Measurements from ENCODE around the gene SRSF5.

The SRSF5 gene

DNA sequence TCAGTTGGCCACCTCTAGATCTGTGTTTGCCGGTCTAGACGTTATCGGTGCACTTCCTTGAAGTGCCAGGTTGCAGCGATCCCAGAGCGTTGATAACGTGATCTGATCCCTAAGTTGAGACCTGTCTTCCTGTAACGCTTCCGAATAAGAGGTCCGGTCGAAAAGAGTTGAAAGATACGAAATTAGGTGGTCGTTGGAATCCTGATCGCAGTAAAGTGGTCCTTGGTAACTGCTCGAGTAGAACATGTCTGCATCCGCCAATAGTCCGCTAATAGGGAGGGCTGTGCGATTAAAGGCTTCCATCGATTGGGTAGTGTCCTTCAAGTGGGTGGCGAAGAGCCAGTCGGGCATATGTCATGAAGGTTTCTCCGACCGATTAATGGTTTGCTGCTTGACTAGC is 2.7 kb downstream of the SRSF5 start:
- in situ Hi-C loops (cut with MboI; ENCODE audit: low sequenced_read_pairs, unreplicated experiment): no loop called here

GRCh38 chr14:69770559-69770958 is 3.6 kb downstream of the SRSF5 start:
- in situ Hi-C loops (cut with MboI; ENCODE audit: low sequenced_read_pairs, unreplicated experiment): no loop called here
- TF ChIP-seq, protein P1, sequence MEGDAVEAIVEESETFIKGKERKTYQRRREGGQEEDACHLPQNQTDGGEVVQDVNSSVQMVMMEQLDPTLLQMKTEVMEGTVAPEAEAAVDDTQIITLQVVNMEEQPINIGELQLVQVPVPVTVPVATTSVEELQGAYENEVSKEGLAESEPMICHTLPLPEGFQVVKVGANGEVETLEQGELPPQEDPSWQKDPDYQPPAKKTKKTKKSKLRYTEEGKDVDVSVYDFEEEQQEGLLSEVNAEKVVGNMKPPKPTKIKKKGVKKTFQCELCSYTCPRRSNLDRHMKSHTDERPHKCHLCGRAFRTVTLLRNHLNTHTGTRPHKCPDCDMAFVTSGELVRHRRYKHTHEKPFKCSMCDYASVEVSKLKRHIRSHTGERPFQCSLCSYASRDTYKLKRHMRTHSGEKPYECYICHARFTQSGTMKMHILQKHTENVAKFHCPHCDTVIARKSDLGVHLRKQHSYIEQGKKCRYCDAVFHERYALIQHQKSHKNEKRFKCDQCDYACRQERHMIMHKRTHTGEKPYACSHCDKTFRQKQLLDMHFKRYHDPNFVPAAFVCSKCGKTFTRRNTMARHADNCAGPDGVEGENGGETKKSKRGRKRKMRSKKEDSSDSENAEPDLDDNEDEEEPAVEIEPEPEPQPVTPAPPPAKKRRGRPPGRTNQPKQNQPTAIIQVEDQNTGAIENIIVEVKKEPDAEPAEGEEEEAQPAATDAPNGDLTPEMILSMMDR (IDR thresholded peaks at IDR 0.05; ENCODE audit: borderline replicate concordance, control extremely low read depth, extremely low read depth, insufficient read depth, missing control alignments): no peak
- DNase-seq (ENCODE audit: low spot score): no peak

More for the DNA sequence above, 2.7 kb downstream of the SRSF5 start:
- DNase-seq (ENCODE audit: low spot score): no peak
- TF ChIP-seq, protein P1 (IDR thresholded peaks at IDR 0.05; ENCODE audit: borderline replicate concordance, control extremely low read depth, extremely low read depth, insufficient read depth, missing control alignments): no peak

DNA sequence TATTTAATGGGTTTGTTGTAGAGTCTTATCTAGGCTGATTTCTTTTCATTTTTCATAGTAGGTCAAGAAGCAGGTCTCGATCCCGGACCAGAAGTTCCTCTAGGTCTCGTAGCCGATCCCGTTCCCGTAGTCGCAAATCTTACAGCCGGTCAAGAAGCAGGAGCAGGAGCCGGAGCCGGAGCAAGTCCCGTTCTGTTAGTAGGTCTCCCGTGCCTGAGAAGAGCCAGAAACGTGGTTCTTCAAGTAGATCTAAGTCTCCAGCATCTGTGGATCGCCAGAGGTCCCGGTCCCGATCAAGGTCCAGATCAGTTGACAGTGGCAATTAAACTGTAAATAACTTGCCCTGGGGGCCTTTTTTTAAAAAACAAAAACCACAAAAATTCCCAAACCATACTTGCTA is 4.2 kb downstream of the SRSF5 start:
- DNase-seq (ENCODE audit: low spot score): no peak
- TF ChIP-seq, protein P1 (IDR thresholded peaks at IDR 0.05; ENCODE audit: borderline replicate concordance, control extremely low read depth, extremely low read depth, insufficient read depth, missing control alignments): no peak
- in situ Hi-C loops (cut with MboI; ENCODE audit: low sequenced_read_pairs, unreplicated experiment): no loop called here

- TF ChIP-seq, protein P1 (IDR thresholded peaks at IDR 0.05; ENCODE audit: borderline replicate concordance, control extremely low read depth, extremely low read depth, insufficient read depth, missing control alignments): no peak
- no peak for DNase-seq (ENCODE audit: low spot score)
- in situ Hi-C loops (cut with MboI; ENCODE audit: low sequenced_read_pairs, unreplicated experiment): no loop called here
These were observed 5.4 kb downstream of the SRSF5 start for GRCh38 chr14:69772082-69773017.

DNA sequence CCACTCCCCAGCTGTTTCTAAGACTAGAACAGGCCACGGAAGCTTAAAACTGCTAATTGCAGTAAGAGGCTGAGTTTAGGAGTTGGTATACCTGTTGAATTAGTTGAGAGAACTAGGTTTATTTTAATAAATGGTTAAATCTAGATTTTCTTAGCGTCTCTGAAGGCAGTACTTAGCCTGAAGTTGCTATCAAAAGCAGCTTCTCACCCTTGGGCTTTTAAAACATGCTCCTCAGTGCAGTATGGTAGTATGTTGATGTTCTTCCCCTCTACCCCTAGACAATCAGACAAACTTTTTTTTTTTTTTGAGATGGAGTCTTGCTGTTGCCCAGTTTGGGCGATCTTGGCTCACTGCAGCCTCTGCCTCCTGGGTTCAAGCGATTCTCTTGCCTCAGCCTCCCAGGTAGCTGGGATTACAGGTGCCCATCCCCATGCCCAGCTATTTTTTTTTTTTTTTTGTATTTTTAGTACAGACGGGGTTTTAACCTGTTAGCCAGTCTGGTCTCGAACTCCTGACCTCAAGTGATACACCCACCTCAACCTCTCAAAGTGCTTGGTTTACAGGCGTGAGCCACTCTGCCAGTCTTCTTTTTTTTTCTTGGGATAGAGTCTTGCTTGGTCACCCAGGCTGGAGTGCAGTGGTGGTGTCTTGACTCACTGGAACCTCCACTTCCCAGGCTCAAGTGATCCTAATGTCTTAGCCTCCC is 6.8 kb downstream of the SRSF5 start:
- TF ChIP-seq, protein P1 (IDR thresholded peaks at IDR 0.05; ENCODE audit: borderline replicate concordance, control extremely low read depth, extremely low read depth, insufficient read depth, missing control alignments): no peak
- in situ Hi-C loops (cut with MboI; ENCODE audit: low sequenced_read_pairs, unreplicated experiment): no loop called here
- DNase-seq (ENCODE audit: low spot score): no peak

DNA sequence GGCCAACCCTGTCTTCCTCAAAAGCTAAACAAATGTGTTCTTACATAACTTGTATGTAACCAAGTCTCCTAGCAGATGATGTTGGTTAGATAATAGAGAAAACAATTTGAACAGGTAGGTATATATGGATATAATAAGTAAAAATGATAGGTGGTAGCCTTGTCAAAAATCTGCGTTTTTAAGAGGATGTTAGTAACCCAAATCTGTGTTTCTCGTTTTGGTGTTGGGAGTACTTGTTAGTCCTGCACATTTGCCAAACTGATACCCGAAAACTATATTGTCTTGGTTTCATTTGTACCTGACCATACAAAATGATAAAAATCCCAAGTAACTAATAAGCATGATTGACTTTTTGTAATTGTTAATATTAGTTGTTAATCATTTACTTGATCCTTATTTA is 8.1 kb downstream of the SRSF5 start:
- in situ Hi-C loops (cut with MboI; ENCODE audit: low sequenced_read_pairs, unreplicated experiment): no loop called here
- DNase-seq (ENCODE audit: low spot score): no peak
- TF ChIP-seq, protein P1 (IDR thresholded peaks at IDR 0.05; ENCODE audit: borderline replicate concordance, control extremely low read depth, extremely low read depth, insufficient read depth, missing control alignments): no peak

Data from GM13976 (cell line).